ENCODE measurements around the gene GDF7.

GDF7 gene

DNA sequence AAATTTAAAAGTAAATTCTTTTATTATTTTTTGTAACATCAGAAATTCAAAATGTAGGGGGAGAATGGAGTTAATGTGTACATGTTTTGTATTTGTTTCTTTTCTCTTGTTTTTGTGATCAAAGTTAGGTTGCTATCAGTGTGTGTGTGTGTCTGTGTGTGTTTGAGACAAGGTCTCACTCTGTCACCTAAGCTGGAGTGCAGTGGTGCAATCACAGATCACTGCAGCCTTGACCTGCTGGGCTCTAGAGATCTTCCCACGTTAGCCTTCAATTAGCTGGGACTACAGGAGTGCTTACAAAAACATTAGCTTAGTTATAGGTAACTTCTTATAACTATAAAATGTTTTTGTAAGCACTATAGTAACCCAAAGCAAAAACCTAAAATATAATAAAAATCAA, 50.7 kb downstream of the GDF7 start:
- TF ChIP-seq CTCF (IDR thresholded peaks at IDR 0.05; ENCODE audit: low read length, missing control alignments) = no peak
- no peak for DNase-seq (ENCODE audit: low read depth)
- H3K4me3 ChIP-seq (replicated peaks; ENCODE audit: low read depth, low read length) = no peak overlapping the region

- no peak for TF ChIP-seq CTCF (IDR thresholded peaks at IDR 0.05; ENCODE audit: low read length, missing control alignments)
- no peak for DNase-seq (ENCODE audit: low read depth)
Observed at GRCh38 chr2:20722592-20723240, 55.8 kb downstream of the GDF7 start.

GRCh38 chr2:20723543-20723942, 56.6 kb downstream of the GDF7 start:
- peak; percentile 39 for DNase-seq (ENCODE audit: low read depth)
- H3K4me3 ChIP-seq (replicated peaks; ENCODE audit: low read depth, low read length) = no peak overlapping the region
- TF ChIP-seq CTCF (IDR thresholded peaks at IDR 0.05; ENCODE audit: low read length, missing control alignments) = no peak

More at GRCh38 chr2:20722592-20723240, 55.8 kb downstream of the GDF7 start:
- no peak overlapping the region for H3K4me3 ChIP-seq (replicated peaks; ENCODE audit: low read depth, low read length)

DNA sequence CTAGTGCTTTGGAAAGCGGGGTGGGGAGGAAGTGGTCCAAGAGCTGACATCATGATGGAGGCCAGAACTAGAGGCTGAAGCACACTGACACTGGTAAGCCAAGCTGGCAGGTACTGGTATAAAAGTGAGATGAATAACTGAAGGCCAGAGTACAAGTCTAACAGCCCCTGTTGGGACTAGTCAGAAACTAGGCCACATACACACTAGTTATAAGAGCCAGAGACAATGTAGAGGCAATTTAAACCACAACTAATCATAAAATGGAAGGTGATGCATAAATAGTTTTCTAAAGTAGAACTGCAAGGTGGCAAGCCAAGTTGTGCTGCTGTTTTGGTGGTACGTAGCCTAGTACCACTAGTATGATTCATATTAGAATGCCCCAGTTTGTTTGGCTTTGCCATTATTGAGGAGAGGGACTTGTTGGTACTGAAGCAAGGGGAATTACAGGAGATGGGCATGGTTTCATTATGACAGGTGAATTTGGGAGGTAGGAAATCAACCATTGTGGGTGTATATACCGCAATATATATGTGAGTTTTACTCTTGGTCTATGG, 57.6 kb downstream of the GDF7 start:
- no peak for DNase-seq (ENCODE audit: low read depth)
- TF ChIP-seq CTCF (IDR thresholded peaks at IDR 0.05; ENCODE audit: low read length, missing control alignments) = no peak
- H3K4me3 ChIP-seq (replicated peaks; ENCODE audit: low read depth, low read length) = no peak overlapping the region

DNA sequence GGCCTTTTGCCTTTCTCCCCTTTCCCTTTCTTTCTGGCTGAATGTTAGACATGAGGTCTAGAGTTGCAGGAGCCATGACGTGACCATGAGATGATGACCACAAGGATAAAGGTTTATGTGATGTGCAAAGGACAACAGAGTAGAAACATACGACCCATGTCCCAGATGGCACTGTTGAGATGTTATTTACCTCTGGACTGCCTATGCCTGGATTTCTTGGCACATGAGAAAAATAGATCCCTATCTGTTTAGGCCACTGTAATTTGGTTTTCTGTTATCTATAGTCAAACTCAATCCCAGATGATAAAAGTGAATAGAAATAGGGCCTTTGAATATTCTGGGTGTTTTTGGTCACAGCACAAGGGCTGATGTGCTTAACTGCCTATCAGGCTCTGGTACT, 58.8 kb downstream of the GDF7 start:
- no peak overlapping the region for H3K4me3 ChIP-seq (replicated peaks; ENCODE audit: low read depth, low read length)
- no peak for DNase-seq (ENCODE audit: low read depth)
- TF ChIP-seq CTCF (IDR thresholded peaks at IDR 0.05; ENCODE audit: low read length, missing control alignments) = no peak

DNA sequence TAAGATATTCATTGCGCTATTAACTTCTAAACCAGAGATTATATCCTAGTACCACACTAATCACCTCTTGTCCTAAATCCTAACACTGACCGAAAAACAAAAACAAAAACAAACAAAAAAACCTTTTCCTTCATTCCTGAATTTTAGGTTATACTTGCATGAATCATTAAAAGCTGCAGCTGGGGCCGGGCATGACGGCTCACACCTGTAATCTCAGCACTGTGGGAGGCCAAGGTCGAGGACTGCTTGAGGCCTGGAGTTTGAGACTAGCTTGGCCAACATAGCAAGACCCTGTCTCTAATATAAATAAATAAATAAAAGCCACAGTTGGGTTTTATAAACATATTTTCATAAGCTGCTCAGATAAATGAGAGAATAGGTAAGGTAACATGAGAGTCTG, 60.0 kb downstream of the GDF7 start:
- no peak for TF ChIP-seq CTCF (IDR thresholded peaks at IDR 0.05; ENCODE audit: low read length, missing control alignments)
- DNase-seq (ENCODE audit: low read depth) = no peak
- H3K4me3 ChIP-seq (replicated peaks; ENCODE audit: low read depth, low read length) = no peak overlapping the region
